Smooth muscle cell (in vitro differentiated cells): ENCODE data around the gene ADTRP. TPM values are rescaled to one million over a fixed set of nuclear protein-coding genes. Genes with fewer than 3 reads are reported as not detected.

ENCODE experiments used
- DNase-seq: peaks from one replicate; lab custom pipeline; 2025; ENCODE audit not compliant: unreplicated experiment; lab: John Stamatoyannopoulos, UW
- H2AFZ ChIP-seq: fragments of 200-600 bp; sonication (generic); 2 replicates; pipeline ENCODE4 v1.6.0; 2016; ENCODE audit warnings: antibody characterized with exemption, low read depth, mild to moderate bottlenecking
- H3F3A ChIP-seq: fragments of 200-600 bp; sonication (generic); 2 replicates; pipeline ENCODE4 v1.6.0; 2017; ENCODE audit warnings: antibody characterized with exemption, low read depth
- H3K27ac ChIP-seq: fragments of 200-600 bp; sonication (generic); 2 replicates; pipeline ENCODE4 v1.5.1; 2016; ENCODE audit warnings: low read depth, mild to moderate bottlenecking
- H3K27me3 ChIP-seq: fragments of 200-600 bp; sonication (generic); 2 replicates; pipeline ENCODE4 v1.6.1; 2016; ENCODE audit warnings: low read depth, mild to moderate bottlenecking
- H3K36me3 ChIP-seq: fragments of 200-600 bp; sonication (generic); 2 replicates; pipeline ENCODE4 v1.5.1; 2016; ENCODE audit warnings: low read depth
- H3K4me1 ChIP-seq: fragments of 200-600 bp; sonication (generic); 2 replicates; pipeline ENCODE4 v1.5.1; 2016; ENCODE audit warnings: low read depth
- H3K4me2 ChIP-seq: fragments of 200-600 bp; sonication (generic); 2 replicates; pipeline ENCODE4 v1.6.0; 2016; ENCODE audit warnings: mild to moderate bottlenecking
- H3K4me3 ChIP-seq: fragments of 200-600 bp; sonication (generic); 2 replicates; pipeline ENCODE4 v1.5.1; 2016; ENCODE audit warnings: mild to moderate bottlenecking
- H3K79me2 ChIP-seq: fragments of 200-600 bp; sonication (generic); 2 replicates; pipeline ENCODE4 v1.6.0; 2016; ENCODE audit warnings: low read depth, mild to moderate bottlenecking
- H3K9ac ChIP-seq: fragments of 200-600 bp; sonication (generic); 2 replicates; pipeline ENCODE4 v1.6.0; 2016; ENCODE audit warnings: low read depth
- H3K9me3 ChIP-seq: fragments of 200-600 bp; sonication (generic); replicated peaks from 2 replicates; pipeline ENCODE4 v1.5.1; 2016; ENCODE audit warnings: low read depth
- H4K20me1 ChIP-seq: fragments of 200-600 bp; sonication (generic); 2 replicates; pipeline ENCODE4 v1.6.0; 2016; ENCODE audit warnings: low read depth
- WGBS: methylation state at CpG from one replicate; pipeline ENCODE4 v1.1.7; 2016; ENCODE audit warnings: low lambda C conversion rate; 5-methylcytosine and 5-hydroxymethylcytosine counted together
- polyA plus RNA-seq: library from polyadenylated mRNA; unstranded; fragments of >200 nt; fragmentation: Nextera tagmentation; extraction: Ambion mirVana; gene quantifications from 2 replicates; pipeline ENCODE4 v1.2.1, GENCODE V29; 2016
- total RNA-seq: library from RNA; depleted of rRNA; stranded (reverse); fragments of >200 nt; gene quantifications from 2 replicates; pipeline ENCODE4 v1.2.3, GENCODE V29; 2014
- TF ChIP-seq, protein P1 (sequence below): fragments of 200-600 bp; sonication (generic); IDR thresholded peaks from 2 replicates; pipeline ENCODE4 v1.5.1; 2017; ENCODE audit warnings: borderline replicate concordance, mild to moderate bottlenecking, antibody characterized with exemption; ENCODE audit not compliant: insufficient read depth, poor library complexity, severe bottlenecking

ADTRP gene
- total and polyA plus RNA-seq, 2 experiments from 2014 or later, result 0.67 to 1.1 TPM

DNA sequence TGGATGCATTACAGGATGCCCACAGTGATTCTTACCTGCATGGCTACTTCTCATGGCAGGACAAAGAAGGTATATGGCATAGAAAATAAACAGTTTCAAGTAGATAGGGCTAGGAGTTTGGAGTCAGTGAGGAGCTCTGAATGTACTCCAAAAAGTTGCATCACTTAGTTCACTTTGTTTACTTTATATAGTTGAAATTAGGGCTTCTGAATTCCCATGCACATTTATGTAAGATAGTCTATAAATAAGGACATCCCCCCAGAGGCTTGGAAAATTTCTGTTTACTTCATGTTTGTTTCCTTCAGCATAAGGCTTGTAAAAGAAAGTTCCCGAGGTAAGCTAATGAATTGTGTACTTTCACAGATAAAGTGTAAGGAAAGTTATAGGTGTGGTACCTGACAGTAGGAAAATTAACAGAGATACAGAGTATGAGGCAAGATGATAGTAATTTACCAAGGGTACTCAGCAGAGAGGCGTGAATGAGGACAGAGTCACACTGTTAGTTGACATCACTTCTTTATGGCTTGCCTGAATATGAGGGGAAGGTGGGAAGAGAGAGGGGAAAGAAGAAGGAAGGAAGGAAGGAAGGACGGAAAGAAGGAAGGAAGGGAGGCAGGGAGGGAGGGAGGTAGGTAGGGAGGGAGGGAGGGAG, 51.1 kb downstream of the ADTRP start:
- no peaks in the 10 kb centered on the region for H4K20me1 ChIP-seq
- H3K36me3 ChIP-seq, result no peaks in the 10 kb centered on the region
- H3K4me1 ChIP-seq, result peaks cover 7% of the 10 kb centered on the region
- H3F3A ChIP-seq, result no peaks in the 10 kb centered on the region
- H3K9ac ChIP-seq, result no peak overlapping the region
- H3K27me3 ChIP-seq, result no peaks in the 10 kb centered on the region
- TF ChIP-seq, protein P1, sequence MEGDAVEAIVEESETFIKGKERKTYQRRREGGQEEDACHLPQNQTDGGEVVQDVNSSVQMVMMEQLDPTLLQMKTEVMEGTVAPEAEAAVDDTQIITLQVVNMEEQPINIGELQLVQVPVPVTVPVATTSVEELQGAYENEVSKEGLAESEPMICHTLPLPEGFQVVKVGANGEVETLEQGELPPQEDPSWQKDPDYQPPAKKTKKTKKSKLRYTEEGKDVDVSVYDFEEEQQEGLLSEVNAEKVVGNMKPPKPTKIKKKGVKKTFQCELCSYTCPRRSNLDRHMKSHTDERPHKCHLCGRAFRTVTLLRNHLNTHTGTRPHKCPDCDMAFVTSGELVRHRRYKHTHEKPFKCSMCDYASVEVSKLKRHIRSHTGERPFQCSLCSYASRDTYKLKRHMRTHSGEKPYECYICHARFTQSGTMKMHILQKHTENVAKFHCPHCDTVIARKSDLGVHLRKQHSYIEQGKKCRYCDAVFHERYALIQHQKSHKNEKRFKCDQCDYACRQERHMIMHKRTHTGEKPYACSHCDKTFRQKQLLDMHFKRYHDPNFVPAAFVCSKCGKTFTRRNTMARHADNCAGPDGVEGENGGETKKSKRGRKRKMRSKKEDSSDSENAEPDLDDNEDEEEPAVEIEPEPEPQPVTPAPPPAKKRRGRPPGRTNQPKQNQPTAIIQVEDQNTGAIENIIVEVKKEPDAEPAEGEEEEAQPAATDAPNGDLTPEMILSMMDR, result no peak
- no peak overlapping the region for H3K4me2 ChIP-seq
- no peaks in the 10 kb centered on the region for H3K79me2 ChIP-seq
- no peak overlapping the region for H3K4me3 ChIP-seq
- no peak overlapping the region for H3K27ac ChIP-seq
- 85% methylated on average over 2 of the region's 3 CpGs for WGBS
- H2AFZ ChIP-seq, result no peak overlapping the region
- no peaks in the 10 kb centered on the region for H3K9me3 ChIP-seq
- no peak for DNase-seq

DNA sequence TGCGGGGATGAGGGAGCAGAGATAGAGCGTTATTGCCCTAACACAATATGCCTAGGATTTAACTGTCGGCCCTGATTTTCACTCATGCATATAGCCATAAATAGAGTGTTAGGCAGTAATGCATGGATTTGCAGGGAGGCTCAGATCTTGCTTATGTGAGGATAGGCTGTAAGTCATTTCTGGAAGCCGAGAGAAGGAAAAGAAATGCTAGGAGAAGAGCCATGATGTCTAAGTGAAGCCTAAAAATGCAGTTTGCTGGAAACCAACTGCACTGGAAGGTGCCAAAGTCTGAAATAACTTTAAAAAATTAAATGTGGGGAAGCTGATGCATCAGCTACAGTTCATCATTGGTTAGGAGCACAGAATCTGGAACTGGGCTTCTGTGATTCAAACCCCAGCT, 54.3 kb downstream of the ADTRP start:
- H3K9ac ChIP-seq, result no peak overlapping the region

DNA sequence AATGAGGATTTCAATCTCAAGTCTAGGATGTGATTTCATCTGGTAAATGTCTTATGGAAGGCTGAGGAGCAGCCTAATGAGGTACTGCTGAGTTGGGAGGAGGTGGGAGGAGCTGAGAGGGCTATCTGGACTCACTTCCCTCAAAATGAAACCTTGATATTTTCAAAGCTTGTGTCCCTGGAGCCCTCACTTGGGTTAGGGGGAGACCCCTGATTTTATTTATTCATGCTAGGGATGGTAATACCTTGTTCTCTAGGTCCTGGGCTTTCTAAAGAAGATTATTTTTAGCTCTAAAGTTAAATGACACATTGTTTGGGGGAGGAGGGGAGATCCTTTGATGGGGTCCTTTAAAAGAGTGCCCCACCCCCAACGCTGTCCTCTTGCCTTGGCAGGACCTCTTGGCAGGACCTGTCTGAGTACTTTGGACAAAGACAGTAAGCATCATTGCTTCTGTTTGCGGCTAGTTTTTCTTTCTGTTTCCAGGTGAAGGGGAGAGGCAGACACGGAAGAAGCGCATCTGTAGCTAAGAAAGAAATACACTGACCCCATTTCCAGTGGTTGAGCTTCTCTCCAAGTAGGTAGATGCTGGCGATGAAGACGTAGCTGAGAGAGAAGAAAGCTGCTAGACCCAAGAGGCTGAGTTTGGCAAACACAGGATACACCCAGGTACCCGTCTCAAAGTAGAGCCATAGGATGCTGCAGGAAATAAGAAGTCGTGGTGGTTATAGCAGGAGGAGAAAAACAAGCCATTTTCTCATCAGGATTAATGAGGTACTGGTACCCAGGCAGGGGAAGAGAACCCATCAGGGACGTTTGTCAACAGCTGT, 55.6 kb downstream of the ADTRP start:
- Histone ChIP-seq H3K79me2 (no peaks in the 10 kb centered on the region), H2AFZ (no peak overlapping the region), H3K4me2 (no peak overlapping the region), H3K27me3 (no peaks in the 10 kb centered on the region), H3K27ac (no peak overlapping the region), H3K36me3 (no peaks in the 10 kb centered on the region), H3K9me3 (no peaks in the 10 kb centered on the region), H4K20me1 (no peaks in the 10 kb centered on the region), H3K4me3 (no peak overlapping the region), H3K9ac (no peak overlapping the region), H3K4me1 (peaks cover 1% of the 10 kb centered on the region), H3F3A (no peaks in the 10 kb centered on the region)
- TF ChIP-seq, protein P1, result no peak
- no peak for DNase-seq
- 90% methylated on average over 9 of the region's 9 CpGs for WGBS

More for the DNA sequence above, 54.3 kb downstream of the ADTRP start:
- Histone ChIP-seq H2AFZ (no peak overlapping the region), H3K9me3 (no peaks in the 10 kb centered on the region), H3K79me2 (no peaks in the 10 kb centered on the region), H4K20me1 (no peaks in the 10 kb centered on the region), H3K4me3 (no peak overlapping the region), H3F3A (no peaks in the 10 kb centered on the region), H3K27ac (no peak overlapping the region), H3K4me2 (no peak overlapping the region), H3K4me1 (peaks cover 7% of the 10 kb centered on the region), H3K27me3 (no peaks in the 10 kb centered on the region), H3K36me3 (no peaks in the 10 kb centered on the region)
- TF ChIP-seq, protein P1, result no peak
- WGBS, result 95% methylated on average over 4 of the region's 4 CpGs
- no peak for DNase-seq
